SHP77 treated with DMSO at 0.1 percent for 48 hours (cell line): ENCODE measurements around the gene MAP3K10.

Source experiments
- DNase-seq: peaks from one replicate; lab custom pipeline; 2025; lab: John Stamatoyannopoulos, UW

Gene MAP3K10

DNA sequence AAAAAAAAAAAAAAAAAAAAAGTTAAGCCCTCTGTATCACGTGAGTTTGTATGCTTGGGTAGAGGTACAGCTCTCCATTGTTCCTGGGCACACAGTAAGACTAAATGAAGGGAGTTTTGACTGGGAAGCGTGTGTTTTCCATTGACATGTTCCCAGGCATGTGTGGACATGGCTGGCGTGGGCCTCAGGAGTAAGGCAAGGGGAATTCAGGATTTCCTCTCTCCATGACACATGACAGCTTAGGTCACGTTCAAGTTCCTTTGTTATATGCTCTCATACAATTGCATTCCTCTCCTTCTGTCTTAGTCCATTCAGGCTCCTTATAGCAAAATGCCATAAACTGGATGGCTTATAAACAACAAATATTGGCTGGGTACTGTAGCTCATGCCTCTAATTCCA is 17.1 kb upstream of the MAP3K10 start:
- DNase-seq: no peak

DNA sequence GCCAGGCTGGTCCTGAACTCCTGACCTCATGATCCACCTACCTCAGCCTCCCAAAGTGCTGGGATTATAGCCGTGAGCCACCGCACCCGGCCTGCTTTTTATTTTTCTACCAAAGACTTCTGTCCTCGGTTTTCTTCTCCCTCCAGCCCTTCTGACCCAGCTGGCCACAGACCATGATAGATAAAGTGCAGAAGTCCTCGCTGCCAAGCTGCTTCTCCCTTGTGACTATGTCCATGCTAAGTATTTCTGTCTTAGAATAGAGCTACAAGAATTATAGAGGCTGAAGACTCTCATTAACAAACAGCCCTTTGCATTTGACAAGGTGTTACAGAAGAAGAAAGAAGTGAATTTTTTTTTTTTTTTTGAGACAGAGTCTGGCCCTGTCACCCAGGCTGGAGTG is 15.4 kb upstream of the MAP3K10 start:
- DNase-seq: no peak

DNA sequence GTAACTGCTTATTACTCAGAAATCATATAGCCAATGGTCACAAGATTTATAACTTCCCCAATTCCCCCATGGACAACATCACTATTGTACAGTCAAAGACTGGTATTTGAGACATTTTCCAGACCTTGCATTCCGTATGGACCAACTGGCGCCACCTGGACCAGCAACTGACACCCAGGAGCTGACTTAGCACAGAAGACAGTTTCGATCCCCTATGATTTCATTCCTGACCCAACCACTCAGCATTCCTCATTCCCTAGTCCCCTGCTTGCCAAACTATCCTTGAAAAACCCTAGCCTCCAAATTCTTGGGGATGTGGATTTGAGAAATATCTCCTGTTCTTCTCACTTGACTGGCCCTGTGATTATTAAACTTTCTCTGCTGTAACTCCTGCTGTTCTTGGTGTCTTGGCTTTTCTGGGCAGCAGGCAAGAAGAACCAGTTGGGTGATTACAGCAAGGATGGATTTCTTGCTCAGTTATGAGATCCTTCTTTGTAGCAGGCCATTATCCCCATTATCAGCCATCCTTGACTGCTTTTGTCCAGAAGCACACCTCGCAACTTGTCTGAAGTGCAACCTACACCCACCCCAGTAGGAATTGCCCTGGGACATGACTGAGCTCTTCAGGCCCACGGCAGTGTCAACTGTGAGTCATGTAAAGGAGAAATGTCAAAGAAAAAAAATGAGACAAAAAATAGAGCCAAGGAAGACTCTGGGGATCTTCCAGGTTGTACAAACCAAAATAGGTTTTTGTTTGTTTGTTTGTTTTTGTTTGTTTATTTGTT is 13.7 kb upstream of the MAP3K10 start:
- no peak for DNase-seq

- no peak for DNase-seq
These were observed 12.5 kb upstream of the MAP3K10 start for GRCh38 chr19:40178756-40179155.

DNA sequence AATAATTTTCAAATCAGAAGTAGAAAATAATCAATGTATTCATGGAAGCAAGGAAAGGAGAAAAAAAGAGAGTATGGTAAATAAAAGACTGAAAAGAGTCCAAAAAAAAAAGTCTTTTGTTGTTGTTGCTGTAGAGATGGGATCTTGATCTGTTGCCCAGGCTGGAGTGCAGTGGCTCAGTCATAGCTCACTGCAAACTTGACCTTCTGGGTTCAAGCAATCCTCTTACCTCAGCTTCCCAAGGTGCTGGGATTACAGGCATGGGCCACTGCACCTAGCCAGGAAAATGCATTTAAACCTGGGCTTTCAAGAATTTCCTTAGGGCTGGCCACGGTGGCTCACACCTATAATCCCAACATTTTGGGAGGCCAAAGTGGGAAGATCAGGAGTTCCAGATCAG is 7.0 kb upstream of the MAP3K10 start:
- DNase-seq: no peak

DNA sequence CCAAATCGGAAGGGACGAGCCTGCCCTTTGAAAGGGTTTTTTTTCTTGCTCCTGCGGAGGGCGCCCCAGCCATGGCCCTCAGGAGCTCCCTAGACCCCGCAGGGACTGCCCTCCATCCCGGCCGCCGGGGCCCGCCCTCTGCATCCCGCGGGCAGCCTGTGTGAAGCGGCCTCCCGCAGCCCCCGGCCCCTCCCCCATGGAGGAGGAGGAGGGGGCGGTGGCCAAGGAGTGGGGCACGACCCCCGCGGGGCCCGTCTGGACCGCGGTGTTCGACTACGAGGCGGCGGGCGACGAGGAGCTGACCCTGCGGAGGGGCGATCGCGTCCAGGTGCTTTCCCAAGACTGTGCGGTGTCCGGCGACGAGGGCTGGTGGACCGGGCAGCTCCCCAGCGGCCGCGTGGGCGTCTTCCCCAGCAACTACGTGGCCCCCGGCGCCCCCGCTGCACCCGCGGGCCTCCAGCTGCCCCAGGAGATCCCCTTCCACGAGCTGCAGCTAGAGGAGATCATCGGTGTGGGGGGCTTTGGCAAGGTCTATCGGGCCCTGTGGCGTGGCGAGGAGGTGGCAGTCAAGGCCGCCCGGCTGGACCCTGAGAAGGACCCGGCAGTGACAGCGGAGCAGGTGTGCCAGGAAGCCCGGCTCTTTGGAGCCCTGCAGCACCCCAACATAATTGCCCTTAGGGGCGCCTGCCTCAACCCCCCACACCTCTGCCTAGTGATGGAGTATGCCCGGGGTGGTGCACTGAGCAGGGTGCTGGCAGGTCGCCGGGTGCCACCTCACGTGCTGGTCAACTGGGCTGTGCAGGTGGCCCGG is 815 bp downstream of the MAP3K10 start:
- DNase-seq: no peak

DNA sequence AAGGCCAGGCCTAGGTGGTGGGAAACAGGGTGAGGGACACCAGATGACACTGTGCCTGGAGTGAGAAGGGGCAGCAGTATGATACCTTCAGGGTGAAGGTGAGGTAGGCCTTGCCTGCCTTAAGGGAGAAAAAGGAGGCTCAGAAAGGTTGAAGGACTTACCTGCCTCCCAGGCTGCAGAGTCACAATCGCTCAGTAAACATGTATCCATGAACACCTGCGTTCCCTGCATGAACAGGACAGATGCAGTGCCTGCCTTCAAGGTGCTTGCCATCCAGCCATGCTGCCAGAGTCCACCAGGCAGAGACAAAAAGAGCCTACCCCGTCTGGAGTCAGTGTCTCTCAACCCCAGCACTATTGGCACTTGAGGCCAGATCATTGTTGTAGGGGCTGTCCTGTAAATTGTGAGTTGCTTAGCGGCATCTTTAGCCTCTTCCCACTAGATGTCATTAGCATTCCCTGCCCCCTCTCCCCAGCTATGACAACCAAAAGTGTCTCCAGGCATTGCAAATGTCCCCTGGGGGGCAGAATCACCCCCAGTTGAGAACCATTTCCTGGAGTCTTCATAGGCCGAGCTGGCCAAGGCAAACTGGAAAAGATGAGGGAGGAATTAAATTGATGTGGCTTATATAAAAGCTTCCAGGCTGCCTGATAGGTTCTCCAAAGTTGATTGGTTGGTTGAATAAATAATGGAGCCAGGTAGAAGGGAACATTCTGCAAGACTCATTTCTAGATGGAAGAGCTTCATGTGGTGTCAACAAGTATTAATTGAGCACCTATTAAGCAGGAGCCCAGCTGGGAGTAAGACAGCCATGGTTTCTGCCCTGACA is 1.7 kb downstream of the MAP3K10 start:
- DNase-seq: no peak

- no peak for DNase-seq
These were observed 2.3 kb downstream of the MAP3K10 start for GRCh38 chr19:40193587-40193849.

- no peak for DNase-seq
These were observed 7.2 kb downstream of the MAP3K10 start for GRCh38 chr19:40198272-40198990.

GRCh38 chr19:40200341-40201099 is 9.3 kb downstream of the MAP3K10 start:
- DNase-seq: no peak

GRCh38 chr19:40204381-40204780 is 13.2 kb downstream of the MAP3K10 start:
- no peak for DNase-seq

GRCh38 chr19:40205760-40206159 is 14.5 kb downstream of the MAP3K10 start:
- DNase-seq: no peak

DNA sequence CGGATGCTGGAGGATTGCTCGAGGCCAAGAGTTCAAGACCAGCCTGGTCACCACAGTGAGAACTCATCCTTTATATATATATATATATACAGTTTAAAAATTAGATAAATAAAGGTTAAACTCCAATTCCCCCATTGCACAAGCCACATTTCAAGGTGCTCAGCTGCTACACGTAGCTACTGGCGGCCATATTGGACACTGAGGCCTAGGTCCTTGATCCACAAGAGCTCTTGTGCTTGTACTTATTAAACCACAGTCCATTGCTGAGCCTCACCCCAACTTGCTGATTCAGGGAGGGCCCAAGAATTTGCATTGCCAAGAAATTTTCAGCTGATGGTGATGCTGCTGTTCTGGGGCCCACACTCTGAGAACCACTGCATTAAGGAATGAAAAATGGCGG is 17.4 kb downstream of the MAP3K10 start:
- DNase-seq: no peak

GRCh38 chr19:40210889-40211288 is 19.7 kb downstream of the MAP3K10 start:
- no peak for DNase-seq

- no peak for DNase-seq
These were observed 22.1 kb downstream of the MAP3K10 start for GRCh38 chr19:40213251-40213829.

GRCh38 chr19:40213882-40214570 is 22.8 kb downstream of the MAP3K10 start:
- no peak for DNase-seq

DNA sequence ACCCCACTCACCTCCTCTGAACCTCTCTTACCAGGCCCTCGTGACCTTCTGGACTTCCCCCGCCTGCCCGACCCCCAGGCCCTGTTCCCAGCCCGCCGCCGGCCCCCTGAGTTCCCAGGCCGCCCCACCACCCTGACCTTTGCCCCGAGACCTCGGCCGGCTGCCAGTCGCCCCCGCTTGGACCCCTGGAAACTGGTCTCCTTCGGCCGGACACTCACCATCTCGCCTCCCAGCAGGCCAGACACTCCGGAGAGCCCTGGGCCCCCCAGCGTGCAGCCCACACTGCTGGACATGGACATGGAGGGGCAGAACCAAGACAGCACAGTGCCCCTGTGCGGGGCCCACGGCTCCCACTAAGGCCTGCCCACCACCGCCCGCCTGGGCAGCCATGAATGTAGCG is 23.7 kb downstream of the MAP3K10 start:
- DNase-seq: no peak

DNA sequence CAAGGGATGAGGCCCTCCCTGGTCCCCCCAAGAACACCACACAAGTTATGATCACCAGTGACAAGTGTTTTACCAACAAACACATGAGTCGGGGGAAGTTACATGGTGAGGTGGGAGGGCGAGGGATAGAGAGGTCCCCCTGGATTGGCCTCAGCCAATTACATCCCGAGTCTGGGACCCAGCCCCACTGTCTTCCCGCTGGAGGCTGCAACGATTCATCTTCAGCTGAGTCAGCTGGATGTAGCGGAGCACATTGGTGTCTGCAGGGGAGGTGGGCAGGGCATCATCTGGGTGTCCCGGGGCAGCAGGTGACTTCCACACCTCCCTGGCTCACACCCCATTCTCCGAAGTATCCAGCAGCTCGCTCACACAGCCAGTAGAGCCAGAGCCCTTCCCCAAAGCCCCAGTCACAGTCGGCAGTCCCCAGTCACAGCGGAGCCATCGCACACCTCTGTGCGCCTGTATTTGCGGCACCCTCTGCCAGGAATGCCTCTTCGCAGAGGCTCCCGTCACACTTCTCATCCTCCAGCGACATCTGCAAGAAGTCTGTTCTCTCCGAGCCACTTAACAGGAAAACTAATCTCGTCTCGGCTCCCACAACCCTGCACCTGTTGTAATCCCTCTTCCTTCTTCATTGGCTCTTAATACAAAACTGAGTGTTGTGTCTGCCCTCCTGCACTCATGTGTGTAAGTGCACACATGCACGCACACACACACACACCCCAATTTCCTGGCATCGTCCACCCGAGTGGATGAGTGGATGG is 25.0 kb downstream of the MAP3K10 start:
- DNase-seq: no peak

DNA sequence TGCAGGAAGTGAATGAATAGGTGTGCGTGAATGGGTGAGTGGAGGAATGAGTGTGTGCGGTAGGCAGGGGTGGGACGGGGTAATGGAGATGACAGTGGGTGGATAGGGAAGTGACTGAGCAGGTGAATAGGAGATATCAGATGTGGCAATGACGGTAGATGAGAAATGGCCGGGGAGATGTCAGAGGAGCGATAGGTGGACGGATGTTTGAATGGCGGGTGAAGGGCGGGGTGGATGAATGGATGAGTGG is 25.5 kb downstream of the MAP3K10 start:
- no peak for DNase-seq
